ENCODE measurements around the gene SPC25.

Gene SPC25

GRCh38 chr2:168929031-168929430, 38.8 kb upstream of the SPC25 start:
- DNase-seq (ENCODE audit: low read depth in 2 of 2): peak; percentile 18 to 68
- H3K4me3 ChIP-seq (replicated peaks in 1 of 2; ENCODE audit: low read depth in 2 of 2, low read length in 2 of 2): no peak overlapping the region
- TF ChIP-seq CTCF (IDR thresholded peaks at IDR 0.05; ENCODE audit: low read depth, low read length): no peak

GRCh38 chr2:168928113-168928831, 38.0 kb upstream of the SPC25 start:
- H3K4me3 ChIP-seq (replicated peaks in 1 of 2; ENCODE audit: low read depth in 2 of 2, low read length in 2 of 2): no peak overlapping the region
- DNase-seq (ENCODE audit: low read depth in 2 of 2): no peak
- TF ChIP-seq CTCF (IDR thresholded peaks at IDR 0.05; ENCODE audit: low read depth, low read length): no peak

GRCh38 chr2:168926621-168927386, 36.6 kb upstream of the SPC25 start:
- no peak for TF ChIP-seq CTCF (IDR thresholded peaks at IDR 0.05; ENCODE audit: low read depth, low read length)
- H3K4me3 ChIP-seq (replicated peaks in 1 of 2; ENCODE audit: low read depth in 2 of 2, low read length in 2 of 2): no peak overlapping the region
- DNase-seq (ENCODE audit: low read depth in 2 of 2): no peak

GRCh38 chr2:168920504-168921157, 30.4 kb upstream of the SPC25 start:
- no peak overlapping the region for H3K4me3 ChIP-seq (replicated peaks in 1 of 2; ENCODE audit: low read depth in 2 of 2, low read length in 2 of 2)
- peak; percentile 47 for TF ChIP-seq CTCF (IDR thresholded peaks at IDR 0.05; ENCODE audit: low read depth, low read length)
- peak; percentile 60 to 64 for DNase-seq (ENCODE audit: low read depth in 2 of 2)

- DNase-seq (ENCODE audit: low read depth in 2 of 2): no peak
- no peak overlapping the region for H3K4me3 ChIP-seq (replicated peaks in 1 of 2; ENCODE audit: low read depth in 2 of 2, low read length in 2 of 2)
- TF ChIP-seq CTCF (IDR thresholded peaks at IDR 0.05; ENCODE audit: low read depth, low read length): no peak
These were observed 26.1 kb upstream of the SPC25 start for GRCh38 chr2:168916331-168916675.

- no peak overlapping the region for H3K4me3 ChIP-seq (replicated peaks in 1 of 2; ENCODE audit: low read depth in 2 of 2, low read length in 2 of 2)
- no peak for TF ChIP-seq CTCF (IDR thresholded peaks at IDR 0.05; ENCODE audit: low read depth, low read length)
- DNase-seq (ENCODE audit: low read depth in 2 of 2): no peak
These were observed 25.5 kb upstream of the SPC25 start for GRCh38 chr2:168915441-168916330.

Measured in cardiac fibroblast (primary cell).